Epithelial cell of esophagus (primary cell): ENCODE data around the gene VAV1.

Experiments used
- DNase-seq: peaks from one replicate; pipeline ENCODE4 v3.0.0; 2010; ENCODE audit warnings: low read depth
- H3K4me3 ChIP-seq: 2 replicates; pipeline ENCODE4 v1.5.1; 2011; ENCODE audit warnings: mild to moderate bottlenecking, low read length, control low read depth
- CTCF ChIP-seq: IDR thresholded peaks from 2 replicates; pipeline ENCODE4 v1.5.1; 2011; ENCODE audit warnings: low read depth, mild to moderate bottlenecking, low read length, control low read depth, inconsistent platforms; ENCODE audit not compliant: insufficient read depth; ENCODE audit errors: missing control alignments

The VAV1 gene

GRCh38 chr19:6772028-6772865, at the start of gene VAV1:
Gene VAV1 (plus strand): TSS chr19:6772708. CDS start chr19:6772808, 100 bp downstream.
- TF ChIP-seq CTCF, result no peak
- no peak for DNase-seq
- H3K4me3 ChIP-seq, result no peak within 1 kb of the TSS

GRCh38 chr19:6723108-6723618, 49.3 kb upstream of the VAV1 start:
- no peak for TF ChIP-seq CTCF
- DNase-seq, result peak; percentile 42

GRCh38 chr19:6723738-6724137, 48.8 kb upstream of the VAV1 start:
- H3K4me3 ChIP-seq, result no peak overlapping the region
- TF ChIP-seq CTCF, result no peak
- DNase-seq, result no peak

More at GRCh38 chr19:6723108-6723618, 49.3 kb upstream of the VAV1 start:
- H3K4me3 ChIP-seq, result no peak overlapping the region

- no peak for DNase-seq
- H3K4me3 ChIP-seq, result no peak overlapping the region
- TF ChIP-seq CTCF, result no peak
Measured at GRCh38 chr19:6724631-6725492, 47.6 kb upstream of the VAV1 start.

GRCh38 chr19:6725513-6726231, 46.8 kb upstream of the VAV1 start:
- TF ChIP-seq CTCF, result no peak
- DNase-seq, result no peak
- no peak overlapping the region for H3K4me3 ChIP-seq

- TF ChIP-seq CTCF, result no peak
- H3K4me3 ChIP-seq, result no peak overlapping the region
- no peak for DNase-seq
Measured at GRCh38 chr19:6728346-6728745, 44.2 kb upstream of the VAV1 start.
